GM21576 (cell line): ENCODE results near the gene HSF2BP.
"Not testable (repeated sequence)": the region's sequence is repeated elsewhere in the genome, so short reads cannot be mapped to it uniquely, and the experiment has no call there.

ENCODE experiments used
- ATAC-seq: cut with Tn5 transposase; IDR thresholded peaks from one replicate; pipeline ENCODE4 v1.9.1; 2021; ENCODE audit warnings: mild to moderate bottlenecking, moderate library complexity; ENCODE audit not compliant: unreplicated experiment

Gene HSF2BP

GRCh38 chr21:43688906-43689305 lies 29.6 kb upstream of the HSF2BP start:
- no peak for ATAC-seq

DNA sequence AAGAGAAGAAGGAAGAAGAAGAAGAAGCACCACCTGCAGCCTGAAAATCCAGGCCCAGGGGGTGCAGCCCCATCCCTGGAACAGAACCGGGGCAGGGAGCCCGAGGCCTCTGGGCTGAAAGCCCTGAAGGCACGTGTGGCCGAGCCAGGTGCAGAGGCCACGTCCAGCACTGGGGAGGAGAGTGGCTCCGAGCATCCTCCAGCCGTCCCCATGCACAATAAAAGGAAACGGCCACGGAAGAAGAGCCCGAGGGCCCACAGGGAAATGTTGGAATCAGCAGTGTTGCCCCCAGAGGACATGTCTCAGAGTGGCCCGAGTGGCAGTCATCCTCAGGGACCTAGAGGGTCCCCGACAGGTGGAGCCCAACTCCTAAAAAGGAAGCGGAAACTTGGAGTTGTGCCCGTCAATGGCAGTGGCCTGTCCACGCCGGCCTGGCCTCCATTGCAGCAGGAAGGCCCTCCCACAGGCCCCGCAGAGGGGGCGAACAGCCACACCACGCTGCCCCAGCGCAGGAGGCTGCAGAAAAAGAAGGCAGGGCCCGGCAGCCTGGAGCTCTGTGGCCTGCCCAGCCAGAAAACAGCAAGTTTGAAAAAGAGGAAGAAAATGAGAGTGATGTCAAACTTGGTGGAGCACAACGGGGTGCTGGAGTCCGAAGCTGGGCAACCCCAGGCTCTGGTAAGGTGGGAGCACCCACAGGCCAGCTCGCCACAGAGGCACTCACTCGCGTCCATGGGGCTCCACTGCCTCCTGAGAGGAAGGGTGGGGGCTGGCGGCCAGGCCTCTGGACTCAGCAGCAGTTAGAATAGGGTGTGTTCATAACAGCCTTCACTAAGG lies 28.5 kb upstream of the HSF2BP start:
- ATAC-seq = no peak

- no peak for ATAC-seq
Measured at GRCh38 chr21:43686811-43687565, 27.7 kb upstream of the HSF2BP start.

GRCh38 chr21:43684424-43684823 lies 25.1 kb upstream of the HSF2BP start:
- ATAC-seq = no peak

DNA sequence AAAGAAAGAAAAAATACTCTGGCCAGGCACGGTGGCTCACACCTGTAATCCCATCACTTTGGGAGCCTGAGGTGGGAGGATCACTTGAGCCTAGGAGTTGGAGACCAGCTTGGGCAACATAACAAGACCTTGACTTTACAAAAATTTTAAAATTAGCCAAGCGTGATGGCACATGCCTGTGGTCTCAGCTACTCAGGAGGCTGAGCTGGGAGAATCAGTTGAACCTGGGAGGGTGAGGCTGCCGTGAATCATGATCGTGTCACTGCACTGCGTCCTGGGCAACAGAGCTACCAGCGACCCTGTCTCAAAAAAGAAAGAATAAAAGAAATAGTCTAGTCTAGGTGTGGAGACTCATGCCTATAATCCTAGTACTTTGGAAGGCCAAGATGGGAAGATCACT lies 22.4 kb upstream of the HSF2BP start:
- ATAC-seq = no peak

DNA sequence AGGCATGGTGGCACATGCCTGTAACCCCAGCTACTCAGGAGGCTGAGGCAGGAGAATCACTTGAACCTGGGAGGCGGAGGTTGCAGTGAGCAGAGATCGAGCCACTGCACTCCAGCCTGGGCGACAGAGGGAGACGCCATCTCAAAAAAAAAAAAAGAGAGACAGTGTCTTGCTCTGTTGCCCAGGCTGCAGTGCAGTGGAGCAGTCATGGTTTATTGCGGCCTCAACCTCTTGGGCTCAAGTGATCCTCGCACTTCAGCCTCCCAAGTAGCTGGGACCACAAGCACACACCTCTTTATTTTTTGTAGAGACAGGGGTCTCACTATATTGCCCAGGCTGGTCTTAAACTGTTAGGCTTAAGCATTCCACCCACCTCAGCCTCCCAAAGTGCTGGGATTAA lies 21.1 kb upstream of the HSF2BP start:
- ATAC-seq = not testable (repeated sequence)

GRCh38 chr21:43679951-43680350 lies 20.7 kb upstream of the HSF2BP start:
- ATAC-seq = no peak

- ATAC-seq = no peak
Measured at GRCh38 chr21:43676391-43676790, 17.1 kb upstream of the HSF2BP start.

GRCh38 chr21:43675871-43676270 lies 16.6 kb upstream of the HSF2BP start:
- ATAC-seq = no peak

- no peak for ATAC-seq
Measured at GRCh38 chr21:43669828-43670605, 10.7 kb upstream of the HSF2BP start.

GRCh38 chr21:43667191-43667904 lies 8.1 kb upstream of the HSF2BP start:
- ATAC-seq = no peak

DNA sequence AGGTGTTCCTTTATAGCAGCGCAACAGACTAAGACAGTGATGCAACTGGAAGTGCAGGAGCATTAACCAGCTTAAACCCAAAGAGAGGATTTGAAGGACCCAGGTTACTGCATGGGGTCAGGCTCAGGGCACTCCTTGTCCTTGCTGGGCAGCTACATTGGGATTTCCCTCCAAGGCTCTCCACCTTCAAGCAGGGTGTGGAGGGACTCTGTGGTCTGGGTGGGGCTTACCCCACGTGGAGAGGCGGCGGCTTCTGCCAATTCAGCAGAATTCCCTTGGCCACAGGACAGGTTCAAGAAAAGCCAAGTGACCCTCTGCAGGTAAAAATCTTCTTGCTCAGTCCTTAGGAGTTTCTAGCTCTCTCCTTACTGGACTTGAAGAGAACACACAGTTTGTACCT lies 6.6 kb upstream of the HSF2BP start:
- no peak for ATAC-seq

DNA sequence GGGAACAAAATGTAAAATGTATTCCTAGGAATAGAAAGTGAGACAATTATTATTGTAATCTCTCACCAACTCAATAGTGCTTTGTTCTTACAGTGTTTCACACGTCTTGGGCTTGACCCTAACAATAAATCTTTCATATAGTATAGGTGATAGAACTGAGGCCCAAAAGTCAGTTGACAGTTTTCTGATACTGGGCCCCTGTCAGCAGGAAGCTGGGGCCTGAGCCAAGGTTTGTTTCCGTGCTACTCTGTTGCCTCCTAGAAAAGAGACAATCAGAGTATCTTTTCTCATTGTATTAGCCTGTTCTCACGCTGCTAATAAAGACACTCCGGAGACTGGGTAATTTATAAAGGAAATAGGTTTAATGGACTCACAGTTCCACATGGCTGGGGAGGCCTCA lies 5.1 kb upstream of the HSF2BP start:
- no peak for ATAC-seq

DNA sequence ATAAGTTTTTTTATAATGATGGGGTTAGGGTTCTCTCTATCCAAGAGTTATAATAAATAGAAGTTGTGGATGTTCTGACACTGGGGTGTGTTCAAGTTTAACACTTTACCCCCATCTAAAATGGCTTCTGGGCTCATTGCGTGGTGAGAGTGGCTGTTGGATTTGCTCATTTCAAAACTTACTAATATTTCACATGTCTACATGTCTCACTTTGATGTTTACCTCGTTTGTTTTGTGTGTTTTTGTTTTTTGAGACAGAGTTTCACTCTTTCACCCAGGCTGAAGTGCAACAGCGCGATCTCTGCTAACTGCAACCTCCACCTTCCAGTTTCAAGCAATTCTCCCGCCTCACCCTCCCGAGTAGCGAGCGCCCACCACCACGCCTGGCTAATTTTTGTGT lies 3.7 kb upstream of the HSF2BP start:
- no peak for ATAC-seq

DNA sequence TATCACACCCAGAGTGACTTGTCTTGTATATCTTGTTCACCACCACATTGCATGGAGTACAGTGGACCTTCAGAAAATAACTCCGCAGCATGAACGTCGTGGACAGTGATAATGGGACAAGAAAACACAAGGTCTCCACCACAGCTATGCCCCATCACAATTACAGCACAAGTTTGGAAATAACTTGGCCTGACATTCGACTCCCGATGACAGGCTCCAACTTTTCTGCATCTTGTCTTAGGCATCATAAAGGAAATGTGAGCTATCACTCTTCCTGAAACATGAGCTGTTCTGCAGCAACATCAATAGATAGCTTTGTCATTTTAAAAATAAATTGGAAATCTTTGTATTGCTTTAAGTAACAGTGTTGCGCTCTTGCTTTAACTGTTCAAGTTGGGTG lies 3.0 kb upstream of the HSF2BP start:
- no peak for ATAC-seq

DNA sequence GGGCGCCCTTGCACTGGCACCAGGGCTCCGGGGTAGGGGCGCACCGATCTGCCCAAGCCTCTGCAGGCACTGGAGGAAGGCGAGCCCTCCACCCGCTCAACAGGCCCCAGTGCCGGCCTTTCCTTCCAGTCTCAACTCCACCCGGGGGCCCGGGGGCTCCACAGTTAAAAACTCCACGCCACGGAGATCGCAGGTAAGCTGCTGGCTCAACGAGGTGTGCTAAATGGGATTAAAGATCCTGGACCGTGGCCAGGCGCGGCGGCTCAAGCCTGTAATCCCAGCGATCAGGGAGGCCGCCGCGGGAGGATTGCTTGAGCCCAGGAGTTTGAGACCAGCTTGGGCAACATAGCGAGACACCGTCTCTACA lies 536 bp downstream of the HSF2BP start:
- ATAC-seq = no peak

DNA sequence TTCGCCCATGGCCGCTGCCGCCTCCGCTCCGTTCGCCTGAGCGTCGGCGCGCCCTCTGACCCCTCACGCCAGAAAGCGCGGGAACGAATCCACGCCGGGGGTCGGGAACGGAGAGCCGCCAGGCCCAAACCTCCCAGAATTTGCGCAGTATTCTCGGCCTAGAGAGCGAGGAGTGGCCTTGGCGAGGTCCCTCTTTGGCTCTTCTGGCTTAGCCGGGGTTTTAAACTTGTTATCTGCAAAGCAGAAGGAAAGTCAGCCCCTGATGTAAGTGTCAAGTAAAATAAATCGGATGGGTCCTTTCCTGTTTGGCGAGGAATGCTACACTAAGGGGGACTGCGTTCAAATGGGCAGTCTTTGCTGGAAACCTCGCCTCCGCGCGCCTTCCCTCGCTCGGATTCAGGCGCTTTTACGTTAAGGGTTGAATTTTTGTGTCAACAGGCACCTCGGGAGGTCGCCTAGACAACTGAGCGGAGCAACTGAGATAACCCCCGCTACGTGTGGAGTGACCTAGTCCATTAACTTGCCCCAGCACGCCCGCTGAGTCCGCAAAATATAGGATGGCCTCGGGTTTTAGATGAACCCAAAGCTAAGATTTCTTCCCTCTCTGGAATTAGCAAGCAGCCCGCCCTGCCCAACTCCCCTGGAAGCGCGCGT lies 1.1 kb downstream of the HSF2BP start:
- no peak for ATAC-seq

- ATAC-seq = no peak
Measured at GRCh38 chr21:43657355-43658087, 1.8 kb downstream of the HSF2BP start.

DNA sequence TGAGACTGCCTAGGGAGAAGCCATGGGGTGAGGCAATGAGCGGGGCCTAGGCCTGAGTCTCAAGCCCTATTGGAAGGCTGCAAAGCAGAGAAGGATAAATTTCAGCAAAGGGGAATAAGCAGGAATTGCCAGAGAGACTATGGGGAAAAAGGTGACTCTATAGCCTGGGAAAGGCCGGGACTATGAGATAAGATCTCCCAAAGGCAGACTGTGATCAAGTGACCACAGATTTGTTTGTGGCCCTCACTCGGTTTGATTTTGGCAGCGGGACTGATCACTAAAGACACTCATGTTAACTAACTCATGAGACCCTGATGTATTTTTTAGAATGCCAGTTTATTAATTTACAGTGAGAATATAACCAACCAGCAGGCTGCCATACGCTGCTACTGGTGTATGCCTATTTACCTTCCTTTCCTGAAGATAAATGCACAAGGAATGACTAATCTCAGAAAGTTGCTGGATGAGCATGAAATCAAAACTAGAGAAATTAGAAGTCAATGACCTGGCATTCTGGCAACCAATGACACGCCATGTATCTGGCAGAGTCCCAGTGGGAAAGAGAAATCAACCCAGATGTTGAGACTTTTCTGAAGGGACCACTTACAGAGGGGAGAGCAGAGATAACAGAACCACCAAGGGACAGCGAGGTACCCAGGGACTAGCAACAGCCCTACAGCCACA lies 4.3 kb downstream of the HSF2BP start:
- ATAC-seq = no peak
